ENCODE measurements around the gene STXBP2.
A peak's percentile ranks its signal among the peaks of the same experiment; 100 is the strongest.

The STXBP2 gene

GRCh38 chr19:7679771-7680605, 43.1 kb downstream of the STXBP2 start:
- DNase-seq (ENCODE audit: low spot score), result no peak

GRCh38 chr19:7680606-7681339, 43.9 kb downstream of the STXBP2 start, which contains the start of gene TRAPPC5:
TRAPPC5 (plus strand) TSS chr19:7680833; CDS start chr19:7682254, 1,421 bp downstream.
- DNase-seq (ENCODE audit: low spot score), result peak; percentile 98

GRCh38 chr19:7681340-7682174, 44.6 kb downstream of the STXBP2 start:
- DNase-seq (ENCODE audit: low spot score), result peak; percentile 85

GRCh38 chr19:7682175-7682855, 45.4 kb downstream of the STXBP2 start:
- no peak for DNase-seq (ENCODE audit: low spot score)

GRCh38 chr19:7685546-7686445, 48.9 kb downstream of the STXBP2 start:
- DNase-seq (ENCODE audit: low spot score), result no peak

- DNase-seq (ENCODE audit: low spot score), result no peak
These were observed 50.3 kb downstream of the STXBP2 start for GRCh38 chr19:7687177-7687576.

GRCh38 chr19:7689165-7689564, 52.3 kb downstream of the STXBP2 start:
- no peak for DNase-seq (ENCODE audit: low spot score)

- DNase-seq (ENCODE audit: low spot score), result no peak
These were observed 53.9 kb downstream of the STXBP2 start for GRCh38 chr19:7690779-7691258.

GRCh38 chr19:7691497-7691896, 54.6 kb downstream of the STXBP2 start:
- no peak for DNase-seq (ENCODE audit: low spot score)

- DNase-seq (ENCODE audit: low spot score), result no peak
These were observed 55.6 kb downstream of the STXBP2 start for GRCh38 chr19:7692417-7693088.

- no peak for DNase-seq (ENCODE audit: low spot score)
These were observed 57.6 kb downstream of the STXBP2 start for GRCh38 chr19:7694499-7694898.

Measured in D341Med (cell line).